HG02852 (cell line): ENCODE data around the gene ATP6V1G1.
A peak's percentile ranks its signal among the peaks of the same experiment; 100 is the strongest.

Source experiments
- ATAC-seq: cut with Tn5 transposase; IDR thresholded peaks from one replicate; pipeline ENCODE4 v1.9.1; 2021; ENCODE audit warnings: mild to moderate bottlenecking, moderate library complexity; ENCODE audit not compliant: unreplicated experiment

The ATP6V1G1 gene

DNA sequence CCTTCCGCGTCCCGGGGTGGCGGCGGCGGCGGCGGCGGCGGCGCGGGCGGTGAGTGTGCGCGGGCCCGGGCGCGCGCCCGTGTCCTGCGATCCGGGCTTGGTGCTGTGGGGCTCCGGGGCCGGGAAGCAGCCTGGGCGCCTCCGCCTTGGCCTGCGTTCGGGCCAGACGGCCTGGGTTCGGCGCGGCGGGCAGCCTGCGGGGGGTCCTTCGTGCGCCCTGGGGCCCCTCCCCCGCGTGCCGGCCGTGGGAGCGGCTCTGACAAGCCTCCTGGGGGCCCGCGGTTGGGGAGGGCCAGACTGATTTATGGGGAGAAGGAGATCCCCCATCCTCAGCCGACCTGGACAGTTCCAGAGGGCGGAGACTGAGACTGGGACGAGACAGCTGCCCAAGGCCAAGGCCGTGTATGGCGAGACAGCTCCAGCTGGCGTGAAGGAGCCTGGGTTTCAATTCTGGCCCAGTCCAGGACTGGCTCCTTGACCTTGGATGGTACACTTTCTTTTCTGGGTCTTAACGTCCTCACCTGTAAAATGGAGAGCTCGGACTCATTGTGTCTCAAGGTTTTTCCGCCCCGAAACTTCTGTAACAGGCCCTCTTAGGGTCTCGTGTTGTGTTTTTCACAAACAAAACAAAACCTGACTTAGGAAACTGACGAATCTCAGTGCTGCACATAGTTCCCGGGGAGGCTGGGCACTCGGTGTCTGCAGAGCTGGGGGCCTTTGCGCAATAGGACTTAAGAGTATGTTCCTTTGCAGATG, 24.1 kb downstream of the ATP6V1G1 start:
- ATAC-seq = peak; percentile 33

GRCh38 chr9:114612272-114612923, 24.8 kb downstream of the ATP6V1G1 start:
- no peak for ATAC-seq

- ATAC-seq = no peak
These were observed 25.5 kb downstream of the ATP6V1G1 start for GRCh38 chr9:114613087-114613486.

- ATAC-seq = no peak
These were observed 26.4 kb downstream of the ATP6V1G1 start for GRCh38 chr9:114613919-114614318.

DNA sequence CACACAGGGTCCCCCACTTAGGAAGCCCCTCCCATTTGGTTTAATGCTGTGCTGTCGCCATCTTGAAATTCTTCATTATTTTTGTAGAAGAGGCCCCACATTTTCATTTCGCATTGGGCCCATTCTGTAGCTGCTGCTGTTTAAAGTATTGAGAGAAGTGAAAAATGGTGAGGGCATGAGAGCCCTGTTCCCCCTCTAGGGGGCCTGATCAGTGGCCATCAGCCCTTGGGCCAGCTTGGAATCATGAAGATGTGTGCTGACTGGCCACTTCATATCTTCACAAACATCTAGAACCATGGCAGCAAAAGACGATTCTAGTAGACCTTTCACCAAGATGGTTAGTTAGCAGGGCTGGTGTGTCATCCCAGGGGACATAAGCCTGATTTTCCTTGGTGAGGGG, 26.8 kb downstream of the ATP6V1G1 start:
- ATAC-seq = no peak

DNA sequence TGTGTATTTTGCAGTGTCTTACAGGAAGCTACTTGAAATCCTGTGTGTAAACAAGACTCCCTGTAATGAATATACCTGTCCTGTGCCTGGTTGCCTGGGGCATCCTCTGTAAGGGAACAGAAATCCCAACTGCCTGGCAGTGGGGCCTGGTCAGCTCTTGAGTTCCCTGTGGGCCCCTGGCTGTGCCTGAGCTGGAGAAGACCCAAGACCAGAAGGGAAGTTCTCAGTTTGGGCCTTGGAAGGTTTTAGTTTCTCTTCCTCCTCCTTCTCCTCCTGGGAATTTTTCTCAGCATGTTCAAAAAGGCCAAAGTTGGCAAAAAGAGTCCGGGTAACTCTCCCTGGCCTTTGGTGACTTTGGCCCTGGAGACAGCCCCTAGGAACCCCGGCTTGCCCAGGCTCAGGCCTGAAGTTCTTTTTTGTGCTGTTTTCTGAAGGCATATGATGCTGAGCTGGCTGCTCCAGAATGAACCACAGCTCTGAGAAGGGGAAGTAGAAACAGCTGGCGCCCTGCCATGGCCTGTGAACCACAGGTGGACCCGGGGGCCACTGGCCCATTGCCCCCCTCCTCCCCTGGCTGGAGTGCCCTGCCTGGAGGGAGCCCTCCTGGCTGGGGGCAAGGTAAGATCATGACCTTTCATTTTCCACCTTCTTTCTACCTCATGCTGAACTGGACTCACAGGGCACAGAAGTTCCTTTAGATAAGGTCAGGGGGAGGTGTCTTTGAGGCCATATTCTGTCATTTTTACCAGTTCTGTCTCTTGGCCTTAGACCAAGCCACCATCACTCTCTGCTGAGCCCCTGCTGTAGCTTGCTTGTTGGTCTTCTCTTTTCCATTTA, 29.3 kb downstream of the ATP6V1G1 start:
- peak; percentile 60 for ATAC-seq

DNA sequence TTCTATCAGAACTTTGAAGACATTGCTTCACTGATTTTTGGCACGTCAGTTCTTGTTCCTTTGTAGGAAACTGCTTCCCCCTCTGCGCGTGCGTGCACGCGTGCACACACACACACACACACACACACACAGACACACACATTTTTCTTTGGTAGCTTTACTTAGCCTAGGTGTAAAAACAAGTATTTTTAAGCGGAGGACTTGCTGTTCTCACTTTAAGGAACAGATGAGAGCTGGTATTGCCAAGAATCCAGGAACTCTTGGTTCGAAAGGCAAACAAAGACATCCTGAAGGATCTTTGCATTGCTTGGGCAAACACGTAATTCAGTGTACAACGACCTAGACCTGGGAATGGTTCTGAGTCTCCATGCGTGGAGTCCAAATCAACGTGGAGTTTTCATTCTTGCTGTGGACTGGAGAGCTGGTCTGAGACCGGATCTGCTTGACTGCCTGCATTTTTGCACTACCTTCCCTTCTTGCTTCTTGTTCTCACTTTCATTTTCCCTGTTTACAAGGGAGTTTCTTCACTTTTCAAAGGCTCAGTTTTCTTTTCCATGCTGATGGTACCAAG, 31.7 kb downstream of the ATP6V1G1 start:
- peak; percentile 58 for ATAC-seq

DNA sequence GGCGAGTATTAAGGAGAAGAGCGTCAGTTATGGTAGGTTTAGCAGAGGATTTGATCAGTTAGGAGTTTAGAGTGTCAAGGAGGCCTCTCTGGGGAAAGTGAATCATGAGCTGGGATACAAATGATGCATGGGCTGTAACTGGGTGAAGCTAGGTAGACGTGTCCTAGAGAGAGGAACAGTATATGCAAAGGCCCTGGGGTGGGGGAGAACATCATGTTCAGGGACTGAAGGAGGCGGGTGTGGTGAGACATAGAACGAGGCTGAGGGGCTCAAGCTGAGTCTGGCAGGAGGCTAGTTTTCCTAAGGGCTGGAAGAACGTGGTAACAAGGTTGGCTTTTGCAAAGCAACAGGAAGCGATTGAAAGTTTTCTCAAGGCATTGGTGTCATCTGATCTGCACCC, 34.0 kb downstream of the ATP6V1G1 start:
- ATAC-seq = no peak

- no peak for ATAC-seq
These were observed 34.5 kb downstream of the ATP6V1G1 start for GRCh38 chr9:114621975-114622609.

DNA sequence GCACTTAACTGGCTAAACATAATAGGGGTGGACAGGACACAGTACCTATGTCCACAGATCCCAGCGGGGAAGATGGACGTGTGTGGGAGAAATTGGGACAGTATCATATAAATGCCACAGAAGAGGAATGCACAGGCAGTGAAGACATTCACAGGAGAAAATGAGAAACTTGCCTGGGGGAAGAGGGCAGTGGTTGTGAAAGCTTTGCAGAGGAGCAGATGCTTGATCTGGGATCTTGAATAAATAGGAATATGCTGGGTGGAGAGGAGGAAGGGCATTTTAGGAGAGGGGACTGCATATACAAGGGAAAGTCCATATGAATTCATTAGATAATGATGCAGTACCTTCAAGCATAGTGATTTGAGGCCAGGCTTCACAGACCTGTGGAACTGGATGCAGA, 37.1 kb downstream of the ATP6V1G1 start:
- no peak for ATAC-seq

- ATAC-seq = no peak
These were observed 38.9 kb downstream of the ATP6V1G1 start for GRCh38 chr9:114626415-114627020.

DNA sequence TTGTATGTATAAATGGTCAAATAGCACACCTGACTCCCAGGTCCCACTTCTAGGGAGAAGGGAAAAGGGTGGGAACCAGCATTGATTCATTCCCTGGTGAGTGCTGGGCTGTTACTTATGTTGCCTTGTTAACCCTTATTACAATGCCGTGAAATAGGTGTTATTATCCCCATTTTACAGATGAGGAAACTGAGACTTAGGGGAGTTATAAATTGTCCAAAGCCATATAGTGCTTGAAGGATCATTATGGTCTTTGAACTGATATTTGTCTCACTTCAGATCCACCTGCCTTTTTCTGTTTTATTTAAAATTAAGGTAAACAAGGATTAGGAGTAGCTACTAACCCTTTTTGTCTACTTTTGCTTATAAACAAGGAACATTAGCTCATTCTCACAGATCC, 40.0 kb downstream of the ATP6V1G1 start:
- no peak for ATAC-seq

DNA sequence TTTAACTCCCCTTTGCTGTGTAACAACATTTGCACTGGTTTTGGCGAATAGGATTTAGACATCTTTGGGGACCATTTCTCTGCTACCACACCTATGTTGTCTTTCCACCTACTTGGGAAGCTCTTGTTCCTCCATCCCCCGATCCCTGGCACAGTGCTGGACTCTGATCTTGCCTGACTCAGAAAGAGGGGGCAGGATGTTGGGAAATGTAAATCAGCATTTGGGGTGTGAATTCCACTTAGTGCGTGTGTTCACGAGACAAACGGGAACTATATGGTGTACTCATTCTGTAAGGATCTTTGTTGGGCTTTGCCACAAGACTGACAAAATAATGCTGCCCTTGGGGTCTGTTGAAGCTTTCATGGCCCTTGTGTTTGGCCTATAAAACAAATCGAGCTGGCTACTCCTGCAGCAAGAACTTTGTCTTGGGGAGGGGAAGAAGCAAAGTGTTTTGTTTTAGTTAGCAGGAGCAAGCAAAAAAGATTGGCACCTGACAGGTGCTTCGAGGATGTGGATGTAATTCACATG, 42.1 kb downstream of the ATP6V1G1 start:
- ATAC-seq = no peak

DNA sequence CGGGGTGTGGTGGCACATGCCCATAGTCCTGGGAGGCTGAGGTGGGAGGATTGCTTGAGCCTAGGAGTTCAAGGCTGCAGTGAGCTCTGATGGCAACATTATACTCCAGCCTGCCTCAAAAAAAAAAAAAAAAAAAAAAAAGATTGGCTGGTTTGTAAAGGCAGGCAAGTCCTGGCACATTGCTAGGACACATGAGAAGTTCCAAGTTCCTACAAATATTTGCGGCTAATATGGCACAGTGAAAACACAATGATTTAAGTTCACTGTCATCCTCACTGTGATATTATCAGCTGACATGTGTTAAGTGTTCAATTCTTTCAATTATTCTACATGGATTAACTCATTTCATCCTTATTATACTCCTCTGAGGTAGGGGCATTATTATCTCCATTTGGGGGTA, 43.6 kb downstream of the ATP6V1G1 start:
- ATAC-seq = no peak

- ATAC-seq = no peak
These were observed 46.0 kb downstream of the ATP6V1G1 start for GRCh38 chr9:114633438-114634089.

- no peak for ATAC-seq
These were observed 46.8 kb downstream of the ATP6V1G1 start for GRCh38 chr9:114634387-114634786.

DNA sequence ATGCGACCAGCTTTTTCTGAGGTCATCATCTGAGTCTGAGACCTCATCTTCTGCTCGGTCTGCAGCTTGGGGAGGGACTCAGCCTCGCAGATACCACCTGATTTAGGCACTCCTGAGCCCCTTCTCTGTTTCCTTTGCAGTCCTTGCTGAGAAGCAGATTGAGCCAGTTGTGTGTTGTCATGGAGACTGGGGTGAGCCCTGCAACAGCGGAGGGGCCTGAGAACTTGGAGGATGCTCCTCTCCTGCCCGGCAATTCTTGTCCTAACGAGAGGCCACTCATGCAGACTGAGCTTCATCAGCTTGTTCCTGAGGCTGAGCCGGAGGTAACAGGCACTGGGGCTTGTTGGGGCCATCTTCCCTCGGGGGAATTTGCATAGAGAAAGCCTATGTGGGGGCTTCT, 50.8 kb downstream of the ATP6V1G1 start:
- ATAC-seq = no peak

DNA sequence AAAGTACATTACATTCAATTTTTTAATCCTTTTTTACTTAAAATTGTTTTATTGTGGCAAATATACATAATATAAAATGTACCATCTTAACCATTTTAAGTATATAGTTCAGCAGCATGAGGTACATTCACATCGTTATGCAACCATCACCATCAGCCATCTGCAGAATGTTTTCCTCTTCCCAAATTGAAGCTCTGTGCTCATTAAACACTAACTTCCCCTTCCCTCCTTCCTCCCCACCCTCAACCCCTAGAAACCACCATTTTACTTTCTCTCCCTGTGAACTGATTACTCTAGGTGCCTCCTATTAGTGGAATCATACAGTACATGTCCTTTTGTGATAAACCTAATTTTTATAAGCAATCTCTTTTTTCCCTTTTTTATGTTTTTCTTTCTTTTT, 54.4 kb downstream of the ATP6V1G1 start:
- ATAC-seq = no peak

DNA sequence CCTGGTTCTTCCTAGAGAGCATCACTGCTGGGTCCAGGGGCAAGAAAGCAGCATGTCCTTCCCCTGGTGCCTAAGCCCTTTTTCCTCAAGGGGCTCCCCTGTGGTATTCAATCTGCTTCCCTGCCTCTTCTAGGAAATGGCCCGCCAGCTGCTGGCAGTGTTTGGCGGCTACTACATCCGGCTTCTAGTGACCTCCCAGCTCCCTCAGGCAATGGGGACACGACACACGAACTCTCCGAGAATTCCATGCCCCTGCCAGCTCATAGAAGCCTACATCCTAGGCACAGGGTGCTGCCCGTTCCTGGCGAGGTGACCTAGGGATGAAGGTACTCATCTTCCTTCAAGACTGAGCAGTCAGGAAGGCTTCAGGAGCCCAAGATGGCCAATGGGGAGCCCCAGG, 55.4 kb downstream of the ATP6V1G1 start:
- ATAC-seq = no peak

DNA sequence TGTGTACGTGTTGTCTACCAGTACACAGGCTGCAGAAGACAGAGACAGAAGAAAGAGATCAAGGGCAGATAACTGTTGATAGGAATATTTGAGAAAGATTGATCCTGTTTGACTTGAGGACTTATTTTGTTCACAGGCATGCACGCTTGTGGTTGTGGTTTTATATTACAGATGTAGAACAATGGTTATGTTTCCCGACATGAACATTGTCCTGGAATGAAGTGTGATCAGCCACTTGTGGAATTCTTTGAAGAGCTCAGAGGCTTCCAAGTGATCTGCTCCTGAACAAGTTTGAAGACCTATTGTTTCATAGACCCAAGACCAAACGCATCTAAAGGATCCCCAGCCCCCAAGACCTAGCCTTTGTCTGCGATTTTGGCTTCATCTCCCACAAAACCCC, 56.3 kb downstream of the ATP6V1G1 start:
- no peak for ATAC-seq
